GM18870 (cell line): Measurements from ENCODE around the gene GARIN3.

Experiments used
- ATAC-seq: cut with Tn5 transposase; IDR thresholded peaks from one replicate; pipeline ENCODE4 v1.9.1; 2021; ENCODE audit warnings: moderate library complexity; ENCODE audit not compliant: unreplicated experiment

The GARIN3 gene

GRCh38 chr5:157150995-157151394 is 15.1 kb downstream of the GARIN3 start:
- ATAC-seq: no peak

GRCh38 chr5:157148734-157149615 is 17.1 kb downstream of the GARIN3 start:
- peak; percentile 58 for ATAC-seq

DNA sequence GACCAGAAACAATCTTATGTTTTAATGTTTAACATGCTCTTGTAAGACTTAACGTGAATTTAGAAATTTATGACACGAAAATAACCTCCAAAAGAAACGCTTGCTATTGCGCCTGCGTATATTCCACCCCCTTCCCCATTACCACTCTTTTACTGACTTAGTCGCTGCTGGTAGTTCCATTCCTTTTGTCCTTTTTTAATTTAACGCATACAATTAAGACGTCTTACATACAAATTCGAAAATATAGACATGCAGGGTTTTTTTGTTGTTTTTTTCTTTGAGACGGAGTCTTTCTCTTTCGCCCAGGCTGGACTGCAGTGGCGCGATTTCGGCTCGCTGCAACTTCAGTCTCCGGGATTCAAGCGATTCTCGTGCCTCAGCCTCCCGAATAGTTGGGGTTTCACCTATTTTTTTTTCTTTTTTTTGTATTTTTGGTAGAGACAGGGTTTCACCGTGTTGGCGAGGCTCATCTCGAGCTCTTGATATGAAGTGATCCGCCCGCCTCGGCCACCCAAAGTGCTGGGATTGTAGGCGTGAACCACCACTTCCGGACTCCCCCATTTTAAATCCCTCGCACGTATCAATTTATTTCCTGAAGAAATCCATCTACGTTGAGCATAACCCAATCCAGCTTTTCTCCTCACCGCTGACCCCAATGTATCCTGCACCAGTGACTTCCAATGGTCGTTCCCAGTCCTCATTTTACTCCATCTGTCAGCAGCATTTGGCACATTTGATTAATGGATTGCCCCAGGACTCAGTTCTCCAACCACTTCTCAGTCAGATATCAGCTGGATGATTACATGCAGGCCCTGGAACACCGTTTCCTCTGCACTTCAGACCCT is 22.7 kb downstream of the GARIN3 start:
- peak; percentile 43 for ATAC-seq

DNA sequence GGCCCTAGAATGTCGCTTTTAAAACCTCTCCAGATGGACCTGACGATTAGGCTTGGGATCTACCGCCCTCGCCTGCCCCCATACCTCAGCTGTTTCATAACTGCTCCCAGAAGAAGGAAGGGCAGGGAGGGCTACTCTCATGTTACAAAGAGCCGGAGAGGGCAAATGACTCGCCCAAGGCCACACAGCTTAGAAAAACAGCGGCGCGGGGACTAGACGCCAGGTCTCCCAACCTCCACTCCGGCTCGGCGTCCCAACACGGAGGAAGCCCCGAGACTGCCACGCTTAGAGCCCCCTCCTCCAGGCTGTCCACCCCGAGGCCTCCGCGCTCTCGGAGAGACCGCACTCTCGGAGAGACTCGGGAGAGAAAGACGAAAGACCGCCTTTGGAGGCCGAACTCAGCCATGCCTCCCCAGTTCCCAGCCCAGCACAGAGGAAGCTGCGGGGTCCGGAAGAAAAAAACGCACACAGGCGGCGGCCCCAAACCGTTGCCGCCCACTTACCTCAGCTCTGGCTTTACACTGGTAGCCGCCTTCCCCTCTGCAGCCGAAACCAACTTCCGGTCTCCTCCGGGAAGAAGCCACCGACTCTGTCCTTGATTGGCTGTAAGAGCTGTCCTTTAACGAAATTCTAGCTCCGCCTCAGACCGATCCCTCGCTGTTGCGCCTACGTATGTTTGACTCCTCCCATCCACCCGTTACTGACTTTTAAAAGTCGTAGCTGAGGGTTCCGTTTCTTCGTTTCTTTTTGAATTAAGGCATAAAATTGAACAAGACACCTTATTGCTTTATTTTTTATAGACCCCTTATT is 23.5 kb downstream of the GARIN3 start, which contains the start of gene MED7:
TSS of gene MED7 (minus strand) at position 549 of the 810 bp plus-strand sequence. CDS start 3,434 bp downstream, outside the sequence.
- peak; percentile 98 for ATAC-seq

DNA sequence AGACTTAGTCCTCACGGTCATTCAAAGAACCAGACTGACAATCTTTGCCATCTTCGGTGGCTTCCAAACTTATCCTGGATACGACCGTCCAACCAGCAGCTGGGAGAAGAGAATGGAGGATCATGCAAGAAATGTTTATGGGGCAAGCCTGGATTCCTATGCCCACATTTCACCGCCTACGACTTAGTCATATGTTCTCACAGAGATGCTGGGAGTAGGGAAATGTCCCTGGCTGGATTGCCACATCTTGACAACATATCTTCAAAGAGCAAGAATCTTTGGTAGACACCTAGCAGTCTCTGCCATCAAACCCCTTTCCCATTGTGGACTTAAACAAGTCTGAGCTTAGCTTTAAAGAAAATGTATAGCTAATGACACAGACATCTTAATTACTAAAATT is 28.4 kb downstream of the GARIN3 start:
- no peak for ATAC-seq

- no peak for ATAC-seq
Observed at GRCh38 chr5:157132281-157132612, 33.8 kb downstream of the GARIN3 start.

DNA sequence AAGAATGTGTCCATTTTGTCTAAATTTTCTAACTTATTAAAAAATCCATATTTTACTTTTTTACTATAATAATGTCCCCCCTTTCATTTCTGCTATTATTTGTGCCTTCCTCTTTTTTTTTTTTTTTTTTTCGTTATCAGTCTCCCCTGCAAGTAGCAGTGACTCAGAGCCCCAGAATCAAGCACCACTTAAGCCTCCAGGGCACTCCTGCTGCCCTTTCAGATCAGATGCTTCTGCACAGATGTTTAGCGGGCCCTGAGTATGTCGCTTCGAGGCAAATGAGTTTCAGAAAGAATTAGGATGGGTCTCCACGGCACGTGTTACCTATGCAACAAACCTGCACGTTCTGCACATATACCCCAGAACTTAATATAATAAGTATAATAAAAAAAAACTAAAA is 35.1 kb downstream of the GARIN3 start:
- no peak for ATAC-seq

DNA sequence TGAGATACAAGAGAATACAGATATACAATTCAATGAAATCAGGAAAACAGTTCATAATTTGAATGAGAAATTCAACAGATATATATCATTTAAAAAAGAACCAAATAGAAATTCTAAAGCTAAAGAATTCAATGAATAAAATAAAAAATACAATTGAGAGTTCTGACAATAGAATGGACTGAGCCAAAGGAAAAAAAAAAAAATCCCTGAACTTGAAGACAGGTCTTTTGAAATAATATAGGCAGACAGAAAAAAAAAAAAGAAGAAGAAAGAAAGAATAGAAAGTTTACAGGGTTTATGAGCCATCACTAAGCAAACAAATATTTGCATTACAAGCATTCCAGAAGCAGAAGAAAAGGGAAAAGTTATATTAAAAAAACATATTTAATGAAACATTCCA is 44.4 kb downstream of the GARIN3 start:
- no peak for ATAC-seq

- no peak for ATAC-seq
Observed at GRCh38 chr5:157120102-157120501, 46.0 kb downstream of the GARIN3 start.

DNA sequence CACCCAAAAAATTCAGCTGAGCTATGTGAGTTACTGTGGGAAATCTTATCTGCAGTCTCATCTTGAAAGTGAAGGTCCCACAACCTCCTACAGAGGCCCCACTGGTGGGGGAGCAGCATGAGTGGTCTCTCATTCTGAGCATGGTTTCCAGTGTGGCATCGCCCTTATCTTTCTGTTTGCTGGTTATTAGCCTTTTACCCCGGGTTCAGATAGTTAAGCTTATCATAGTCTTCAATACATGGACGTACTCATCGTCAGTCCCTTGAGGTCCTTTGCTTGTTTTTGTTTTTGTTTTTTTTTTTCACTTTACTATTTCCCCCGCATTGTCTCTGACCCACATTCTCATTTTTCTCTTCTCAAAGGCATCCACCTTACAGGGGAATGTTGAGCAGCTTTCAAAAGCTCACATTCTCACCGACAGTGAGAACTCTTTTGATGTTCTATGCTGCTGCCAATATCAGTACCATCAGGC is 49.5 kb downstream of the GARIN3 start:
- ATAC-seq: peak; percentile 74

GRCh38 chr5:157115502-157115901 is 50.6 kb downstream of the GARIN3 start:
- no peak for ATAC-seq

DNA sequence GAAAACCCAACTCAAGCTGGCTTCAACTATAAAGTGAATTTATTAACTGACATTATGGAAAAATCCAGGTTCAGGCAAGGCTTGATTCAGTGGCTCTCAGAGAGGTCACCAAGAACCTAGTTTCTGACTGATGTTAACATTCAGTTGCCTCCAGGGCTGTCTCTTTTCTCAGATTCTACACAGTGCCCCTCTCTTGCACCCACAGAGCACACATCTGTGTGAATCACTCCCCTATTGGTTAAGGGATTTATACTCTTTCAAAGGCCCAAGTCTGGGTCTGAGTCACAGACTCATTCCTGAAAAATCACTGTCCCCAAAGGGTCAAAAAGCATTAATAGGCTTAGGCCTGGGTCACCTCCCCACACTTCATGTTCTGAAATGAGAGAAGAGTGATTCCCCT is 51.1 kb downstream of the GARIN3 start:
- ATAC-seq: no peak

GRCh38 chr5:157113002-157113401 is 53.1 kb downstream of the GARIN3 start:
- no peak for ATAC-seq
